ENCODE data around the gene TBC1D17. TPM values are rescaled to one million over a fixed set of nuclear protein-coding genes. Genes with fewer than 3 reads are reported as not detected.

The TBC1D17 gene
- total RNA-seq, 2 experiments from 2014 or later = 32.5 to 34.7 TPM

- H3K4me1 Mint-ChIP-seq (ENCODE audit: low read depth) = no peaks in the 10 kb centered on the region
- intact Hi-C loops (cut with micrococcal nuclease) = no loop called here
- no peaks in the 10 kb centered on the region for H3K27me3 Mint-ChIP-seq
- no peak overlapping the region for H3K27ac Mint-ChIP-seq
- peaks cover 20% of the 10 kb centered on the region for H3K36me3 Mint-ChIP-seq
- CTCF ChIA-PET = interaction anchor here (0.7 kb wide), 1 partner anchor 641 kb away, joined by 4 read pairs; no protein-coding TSS in a partner anchor
- H3K4me3 Mint-ChIP-seq = no peak overlapping the region
- H3K9me3 Mint-ChIP-seq = no peaks in the 10 kb centered on the region
- DNase-seq = no peak
- POLR2A ChIA-PET = no interaction called here
These were observed 37.8 kb upstream of the TBC1D17 start for GRCh38 chr19:49839713-49840112.

GRCh38 chr19:49840321-49840720, 37.2 kb upstream of the TBC1D17 start:
- Mint-ChIP-seq H3K27me3 (no peaks in the 10 kb centered on the region), H3K4me1 (ENCODE audit: low read depth) (no peaks in the 10 kb centered on the region), H3K9me3 (no peaks in the 10 kb centered on the region), H3K4me3 (no peak overlapping the region), H3K27ac (no peak overlapping the region), H3K36me3 (peaks cover 14% of the 10 kb centered on the region)
- CTCF ChIA-PET = interaction anchor here (0.7 kb wide), 1 partner anchor 641 kb away, joined by 4 read pairs; no protein-coding TSS in a partner anchor
- POLR2A ChIA-PET = no interaction called here
- DNase-seq = no peak
- intact Hi-C loops (cut with micrococcal nuclease) = no loop called here

- Mint-ChIP-seq H3K27me3 (no peaks in the 10 kb centered on the region), H3K4me3 (no peak overlapping the region), H3K9me3 (no peaks in the 10 kb centered on the region), H3K4me1 (ENCODE audit: low read depth) (no peaks in the 10 kb centered on the region), H3K27ac (no peak overlapping the region), H3K36me3 (peaks cover 14% of the 10 kb centered on the region)
- POLR2A ChIA-PET = no interaction called here
- no peak for DNase-seq
- intact Hi-C loops (cut with micrococcal nuclease) = no loop called here
- CTCF ChIA-PET = interaction anchor here (0.8 kb wide), 1 partner anchor 124 kb away, joined by 3 read pairs; no protein-coding TSS in a partner anchor
These were observed 36.7 kb upstream of the TBC1D17 start for GRCh38 chr19:49840736-49841249.

DNA sequence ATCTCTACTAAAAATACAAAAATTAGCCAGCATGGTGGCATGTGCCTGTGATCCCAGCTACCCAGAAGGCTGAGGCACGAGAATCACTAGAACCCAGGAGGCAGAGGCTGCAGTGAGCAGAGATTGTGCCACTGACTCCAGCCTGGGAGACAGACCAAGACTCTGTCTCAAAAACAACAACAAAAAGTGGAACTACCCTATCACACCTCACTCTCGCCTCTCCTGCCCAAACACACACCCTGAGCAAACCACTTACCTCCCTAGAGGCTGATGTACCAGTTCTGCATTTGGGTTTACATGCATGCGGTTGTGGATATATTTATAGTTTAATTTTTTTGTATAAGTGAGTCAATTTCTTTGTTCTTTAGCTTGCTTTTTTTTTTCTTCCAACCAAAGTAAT, 34.2 kb upstream of the TBC1D17 start:
- peaks cover 10% of the 10 kb centered on the region for H3K36me3 Mint-ChIP-seq
- intact Hi-C loops (cut with micrococcal nuclease) = no loop called here
- H3K27me3 Mint-ChIP-seq = no peaks in the 10 kb centered on the region
- H3K27ac Mint-ChIP-seq = no peak overlapping the region
- peaks cover 7% of the 10 kb centered on the region for H3K4me1 Mint-ChIP-seq (ENCODE audit: low read depth)
- no peaks in the 10 kb centered on the region for H3K9me3 Mint-ChIP-seq
- no peak overlapping the region for H3K4me3 Mint-ChIP-seq
- no peak for DNase-seq
- POLR2A ChIA-PET = no interaction called here
- CTCF ChIA-PET = no interaction called here

GRCh38 chr19:49844138-49845095, 33.1 kb upstream of the TBC1D17 start:
- H3K4me1 Mint-ChIP-seq (ENCODE audit: low read depth) = peaks cover 18% of the 10 kb centered on the region
- ChIA-PET POLR2A (interaction anchor here (0.6 kb wide), 1 partner anchor 9 kb away, joined by 3 read pairs; no protein-coding TSS in a partner anchor), CTCF (no interaction called here)
- H3K9me3 Mint-ChIP-seq = peaks cover 6% of the 10 kb centered on the region
- intact Hi-C loops (cut with micrococcal nuclease) = no loop called here
- no peak overlapping the region for H3K27ac Mint-ChIP-seq
- peaks cover 5% of the 10 kb centered on the region for H3K36me3 Mint-ChIP-seq
- no peak for DNase-seq
- H3K27me3 Mint-ChIP-seq = no peaks in the 10 kb centered on the region
- H3K4me3 Mint-ChIP-seq = no peak overlapping the region

- Mint-ChIP-seq H3K27ac (no peak overlapping the region), H3K36me3 (peaks cover 3% of the 10 kb centered on the region)
- intact Hi-C loops (cut with micrococcal nuclease) = no loop called here
These were observed 32.1 kb upstream of the TBC1D17 start for GRCh38 chr19:49845414-49845813.

DNA sequence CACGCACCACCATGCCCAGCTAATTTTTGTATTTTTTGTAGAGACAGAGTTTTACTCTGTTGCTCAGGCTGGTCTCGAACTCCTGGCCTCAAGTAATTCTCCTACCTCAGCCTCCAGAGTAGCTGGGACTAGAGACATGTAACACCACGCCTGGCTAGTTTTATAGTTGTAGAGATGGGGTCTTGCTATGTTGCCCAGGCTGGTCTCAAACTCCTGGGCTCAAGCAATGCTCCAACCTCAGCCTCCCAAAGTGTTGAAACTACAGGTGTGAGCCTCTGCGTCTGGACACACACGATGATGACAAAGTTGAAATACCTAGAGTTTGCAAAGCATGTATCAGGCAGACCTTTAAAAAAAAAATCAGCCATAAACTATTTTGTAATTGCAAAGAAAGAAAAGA, 31.1 kb upstream of the TBC1D17 start:
- Mint-ChIP-seq H3K27me3 (no peaks in the 10 kb centered on the region), H3K4me3 (no peak overlapping the region), H3K4me1 (ENCODE audit: low read depth) (peaks cover 27% of the 10 kb centered on the region), H3K36me3 (peaks cover 3% of the 10 kb centered on the region), H3K9me3 (peaks cover 13% of the 10 kb centered on the region), H3K27ac (no peak overlapping the region)
- DNase-seq = no peak
- intact Hi-C loops (cut with micrococcal nuclease) = no loop called here
- POLR2A ChIA-PET = no interaction called here
- CTCF ChIA-PET = interaction anchor here (0.7 kb wide), 1 partner anchor 62 kb away, joined by 3 read pairs; no protein-coding TSS in a partner anchor

More at GRCh38 chr19:49845414-49845813, 32.1 kb upstream of the TBC1D17 start:
- peaks cover 13% of the 10 kb centered on the region for H3K9me3 Mint-ChIP-seq
- no peak for DNase-seq
- H3K27me3 Mint-ChIP-seq = no peaks in the 10 kb centered on the region
- CTCF ChIA-PET = no interaction called here
- peaks cover 26% of the 10 kb centered on the region for H3K4me1 Mint-ChIP-seq (ENCODE audit: low read depth)
- POLR2A ChIA-PET = no interaction called here
- H3K4me3 Mint-ChIP-seq = no peak overlapping the region

DNA sequence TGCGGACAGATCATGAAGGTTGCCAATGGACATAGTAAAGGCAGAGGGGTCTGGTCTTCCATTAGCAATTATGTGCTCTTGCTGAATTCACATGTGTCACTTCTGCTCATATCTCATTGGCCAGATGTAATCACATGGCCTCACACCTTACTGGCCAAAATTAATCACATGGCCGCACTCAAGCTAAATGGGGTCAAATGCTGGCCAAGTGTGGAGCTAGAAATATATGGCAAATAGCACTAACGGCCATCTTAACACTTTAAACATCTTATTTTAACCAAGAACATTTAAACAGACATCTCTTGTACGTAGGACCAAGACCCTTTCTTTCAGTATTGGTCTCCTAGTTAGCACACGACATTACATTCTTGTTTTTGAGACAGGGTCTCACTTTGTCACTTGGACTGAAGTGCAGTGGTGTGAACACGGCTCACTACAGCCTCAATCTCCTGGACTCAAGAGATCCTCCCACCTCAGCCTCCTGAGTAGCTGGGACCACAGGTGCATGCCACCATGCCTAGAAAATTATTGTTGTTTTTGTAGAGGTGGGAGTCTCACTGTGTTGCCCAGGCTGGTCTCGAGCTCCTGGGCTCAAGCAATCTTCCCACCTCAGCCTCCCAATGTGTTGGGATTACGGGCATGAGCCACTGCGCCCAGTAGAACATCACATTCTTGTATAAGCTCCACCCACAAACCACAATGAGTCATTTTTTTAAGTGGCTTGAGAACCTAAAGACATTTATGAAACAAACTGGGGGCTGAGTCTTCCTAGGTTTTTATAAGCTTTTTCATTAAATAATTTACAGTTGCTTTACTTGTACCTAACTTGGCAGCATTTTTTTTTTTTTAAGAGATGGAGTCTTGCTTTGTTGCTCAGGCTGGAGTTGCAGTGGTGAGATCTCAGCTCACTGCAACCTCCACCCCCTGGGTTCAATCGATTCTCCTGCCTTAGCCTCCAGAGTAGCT, 29.5 kb upstream of the TBC1D17 start:
- H3K36me3 Mint-ChIP-seq = peaks cover 3% of the 10 kb centered on the region
- H3K27me3 Mint-ChIP-seq = no peaks in the 10 kb centered on the region
- H3K27ac Mint-ChIP-seq = no peak overlapping the region
- POLR2A ChIA-PET = no interaction called here
- intact Hi-C loops (cut with micrococcal nuclease) = no loop called here
- peaks cover 13% of the 10 kb centered on the region for H3K9me3 Mint-ChIP-seq
- no peak for DNase-seq
- H3K4me1 Mint-ChIP-seq (ENCODE audit: low read depth) = peaks cover 37% of the 10 kb centered on the region
- no peak overlapping the region for H3K4me3 Mint-ChIP-seq
- CTCF ChIA-PET = interaction anchor here (0.6 to 1.6 kb wide), 5 partner anchors 77 to 167 kb away, joined by 3 to 8 read pairs (median 3); partner anchors contain the start of gene AP2A1

GRCh38 chr19:49848938-49849337, 28.6 kb upstream of the TBC1D17 start:
- Mint-ChIP-seq H3K27ac (peak overlapping the region; percentile 21), H3K9me3 (peaks cover 13% of the 10 kb centered on the region), H3K4me1 (ENCODE audit: low read depth) (peaks cover 41% of the 10 kb centered on the region), H3K4me3 (peak overlapping the region; percentile 40), H3K36me3 (peaks cover 3% of the 10 kb centered on the region), H3K27me3 (no peaks in the 10 kb centered on the region)
- DNase-seq = no peak
- intact Hi-C loops (cut with micrococcal nuclease) = no loop called here
- ChIA-PET POLR2A (no interaction called here), CTCF (interaction anchor here (1.6 kb wide), 1 partner anchor 131 kb away, joined by 8 read pairs; no protein-coding TSS in a partner anchor)

GRCh38 chr19:49849433-49850220, 27.9 kb upstream of the TBC1D17 start:
- H3K4me3 Mint-ChIP-seq = peak overlapping the region; percentile 40
- H3K27me3 Mint-ChIP-seq = no peaks in the 10 kb centered on the region
- H3K4me1 Mint-ChIP-seq (ENCODE audit: low read depth) = peaks cover 41% of the 10 kb centered on the region
- ChIA-PET CTCF (interaction anchor here (0.5 to 1.3 kb wide), 3 partner anchors 18 to 1972 kb away, joined by 3 to 11 read pairs (median 3); partner anchors contain the start of gene PNKP), POLR2A (interaction anchor here (1.3 to 2.2 kb wide), 3 partner anchors 17 to 36 kb away, joined by 4 to 8 read pairs (median 5); partner anchors contain the start of gene FUZ)
- intact Hi-C loops (cut with micrococcal nuclease) = loop anchor here (1.0 to 2.0 kb wide), 5 partner anchors 18 to 209 kb away; partner anchors contain the start of genes AP2A1, IL4I1, MED25 and PNKP
- peak overlapping the region; percentile 21 for H3K27ac Mint-ChIP-seq
- no peak for DNase-seq
- H3K36me3 Mint-ChIP-seq = peaks cover 3% of the 10 kb centered on the region
- H3K9me3 Mint-ChIP-seq = peaks cover 13% of the 10 kb centered on the region

DNA sequence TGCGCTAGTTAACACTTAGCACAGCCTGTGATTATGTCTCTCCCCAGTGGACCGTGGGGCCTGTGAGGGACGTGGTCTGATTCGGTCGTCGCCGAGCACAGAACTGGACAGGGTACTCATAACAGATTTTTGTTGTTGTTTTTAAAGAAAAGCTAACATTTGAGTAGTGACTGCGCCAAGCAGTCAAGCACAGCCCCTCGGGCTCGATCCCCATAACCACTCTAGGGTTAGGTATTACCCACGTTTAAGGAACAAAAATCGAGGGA, 27.3 kb upstream of the TBC1D17 start:
- Mint-ChIP-seq H3K27me3 (no peaks in the 10 kb centered on the region), H3K4me1 (ENCODE audit: low read depth) (peaks cover 41% of the 10 kb centered on the region), H3K27ac (no peak overlapping the region), H3K9me3 (peaks cover 13% of the 10 kb centered on the region), H3K4me3 (peak overlapping the region; percentile 86), H3K36me3 (peaks cover 3% of the 10 kb centered on the region)
- CTCF ChIA-PET = interaction anchor here (0.5 to 1.3 kb wide), 3 partner anchors 18 to 1972 kb away, joined by 3 to 11 read pairs (median 3); partner anchors contain the start of gene PNKP
- POLR2A ChIA-PET = interaction anchor here (1.3 to 2.2 kb wide), 5 partner anchors 17 to 79 kb away, joined by 4 to 8 read pairs (median 5); partner anchors contain the start of genes ATF5, FUZ and NUP62
- intact Hi-C loops (cut with micrococcal nuclease) = loop anchor here (1.0 to 2.0 kb wide), 5 partner anchors 17 to 209 kb away; partner anchors contain the start of genes AP2A1, IL4I1, MED25 and PNKP
- no peak for DNase-seq

Data from activated CD4-positive, alpha-beta memory T cell treated with anti-CD3 and anti-CD28 coated beads for 36 hours (primary cell).